HCT116 (cell line): ENCODE measurements around the gene VAPA. TPM values are rescaled to one million over a fixed set of nuclear protein-coding genes. Genes with fewer than 3 reads are reported as not detected.

Experiments used
- ATAC-seq: fragments of 200-7000 bp; cut with Tn5 transposase; 2 replicates; pipeline ENCODE4 v1.9.1; 2020; ENCODE audit warnings: mild to moderate bottlenecking, moderate library complexity
- BruUV-seq: library from RNA; stranded (reverse); fragments of 400-500 nt; replicated peaks from 2 replicates; lab custom pipeline; 2021; lab: Mats Ljungman, UMichigan
- CTCF ChIA-PET: fragments of 300-600 bp; sonication (Branson Sonifier 250); formaldehyde crosslinking; loops from one replicate; lab custom pipeline; 2021; ENCODE audit warnings: antibody characterized with exemption; lab: Charles Lee
- POLR2A ChIA-PET: fragments of 300-600, 350-600 bp; sonication (Branson Sonifier 250); formaldehyde crosslinking; loops from one replicate; lab custom pipeline; 2021; ENCODE audit warnings: antibody characterized with exemption; lab: Charles Lee
- RAD21 ChIA-PET, 2 experiments: fragments of 300-600 bp; sonication (Branson Sonifier 250); formaldehyde crosslinking; loops; one replicate each; lab custom pipeline; 2023; ENCODE audit warnings: low total read pairs in 2 of 2; ENCODE audit not compliant: uncharacterized antibody in 2 of 2, unreplicated experiment in 2 of 2, low non-redundant PET in 1 of 2; lab: Charles Lee
- DNase-seq: peaks from one replicate; pipeline ENCODE4 v3.0.0-alpha.2; 2010; ENCODE audit warnings: low read depth, low spot score
- H2AFZ ChIP-seq: fragments of 200-600 bp; shearing (Covaris generic), sonication (generic); 2 replicates; pipeline ENCODE4 v1.6.1; 2017; ENCODE audit warnings: low read depth, mixed run types, mixed read lengths, antibody characterized with exemption, low read length; ENCODE audit not compliant: poor library complexity, severe bottlenecking
- H3K27ac ChIP-seq: 2 replicates; pipeline ENCODE4 v1.5.1; 2012; ENCODE audit warnings: low read depth, low read length
- H3K27me3 ChIP-seq: fragments of 200-600 bp; sonication (generic); 2 replicates; pipeline ENCODE4 v1.6.1; 2016; ENCODE audit warnings: mixed run types, low read length, mixed read lengths; ENCODE audit not compliant: insufficient read depth
- H3K36me3 ChIP-seq, 2 experiments: fragments of 200-500 bp in 1 of 2; fragments of 200-600 bp in 1 of 2; sonication (Bioruptor generic) in 1 of 2; sonication (generic) in 1 of 2; 2 replicates each; pipeline versions ENCODE4 v1.5.1 to v1.6.1; 2014 to 2016; ENCODE audit warnings: low read length in 2 of 2, inconsistent platforms in 1 of 2, mixed read lengths in 1 of 2, mixed run types in 1 of 2; ENCODE audit not compliant: insufficient read depth in 2 of 2, control insufficient read depth in 1 of 2
- H3K4me1 ChIP-seq, 2 experiments: fragments of 200-600 bp in 1 of 2; sonication (generic) in 1 of 2; 2 replicates each; pipeline versions ENCODE4 v1.5.1 to v1.6.1; 2012 to 2017; ENCODE audit warnings: low read length in 2 of 2, inconsistent platforms in 1 of 2, mild to moderate bottlenecking in 1 of 2, mixed read lengths in 1 of 2, mixed run types in 1 of 2, moderate library complexity in 1 of 2; ENCODE audit not compliant: insufficient read depth in 2 of 2, control insufficient read depth in 1 of 2
- H3K4me2 ChIP-seq: fragments of 200-600 bp; sonication (generic); 2 replicates; pipeline ENCODE4 v1.6.1; 2017; ENCODE audit warnings: mixed run types, low read length, mixed read lengths
- H3K4me3 ChIP-seq, 2 experiments: fragments of 200-600 bp in 1 of 2; sonication (generic) in 1 of 2; replicated peaks in 1 of 2; 2 replicates each; pipeline ENCODE4 v1.5.1; 2011 to 2016; ENCODE audit warnings: low read length in 2 of 2, control low read depth in 1 of 2, low read depth in 1 of 2, mild to moderate bottlenecking in 1 of 2, mixed read lengths in 1 of 2, mixed run types in 1 of 2
- H3K79me2 ChIP-seq: fragments of 200-600 bp; sonication (generic); 2 replicates; pipeline ENCODE4 v1.6.1; 2017; ENCODE audit warnings: mild to moderate bottlenecking, mixed run types, low read length, moderate library complexity, mixed read lengths; ENCODE audit not compliant: insufficient read depth
- H3K9ac ChIP-seq: fragments of 200-600 bp; sonication (generic); 2 replicates; pipeline ENCODE4 v1.6.1; 2016; ENCODE audit warnings: low read length, mixed read lengths
- H3K9me2 ChIP-seq: fragments of 200-600 bp; sonication (generic), shearing (Covaris generic); 2 replicates; pipeline ENCODE4 v1.6.1; 2017; ENCODE audit warnings: mixed run types, mild to moderate bottlenecking, moderate library complexity; ENCODE audit not compliant: insufficient read depth
- H3K9me3 ChIP-seq, 2 experiments: fragments of 200-500 bp in 1 of 2; fragments of 200-600 bp in 1 of 2; sonication (Bioruptor generic) in 1 of 2; sonication (generic) in 1 of 2; 2 replicates each; pipeline ENCODE4 v1.6.1; 2014 to 2017; ENCODE audit warnings: low read length in 2 of 2, mixed read lengths in 2 of 2, inconsistent platforms in 1 of 2, low read depth in 1 of 2, mild to moderate bottlenecking in 1 of 2, mixed run types in 1 of 2, moderate library complexity in 1 of 2; ENCODE audit not compliant: control insufficient read depth in 1 of 2, insufficient read depth in 1 of 2
- H4K20me1 ChIP-seq: fragments of 200-600 bp; sonication (generic), shearing (Covaris generic); 2 replicates; pipeline ENCODE4 v1.6.1; 2017; ENCODE audit warnings: mixed run types, mild to moderate bottlenecking, moderate library complexity; ENCODE audit not compliant: insufficient read depth
- ATF3 ChIP-seq: IDR thresholded peaks from 2 replicates; pipeline ENCODE4 v1.6.1; 2012
- CBX3 ChIP-seq: IDR thresholded peaks from 2 replicates; pipeline ENCODE4 v1.6.1; 2012; ENCODE audit warnings: low read depth
- CEBPB ChIP-seq: IDR thresholded peaks from 2 replicates; pipeline ENCODE4 v1.6.1; 2012; ENCODE audit warnings: low read depth
- CTCF ChIP-seq, 3 experiments: fragments of 200-600 bp in 1 of 3; sonication (generic) in 1 of 3; IDR thresholded peaks in 2 of 3; conservative IDR thresholded peaks in 1 of 3; 2 replicates each; pipeline ENCODE4 v1.5.1; 2012 to 2017; ENCODE audit warnings: low read depth in 2 of 3, low read length in 2 of 3, antibody characterized with exemption in 1 of 3, borderline replicate concordance in 1 of 3, control low read depth in 1 of 3, mild to moderate bottlenecking in 1 of 3, mixed read lengths in 1 of 3, mixed run types in 1 of 3, moderate library complexity in 1 of 3; ENCODE audit not compliant: insufficient read depth in 1 of 3
- EGR1 ChIP-seq: IDR thresholded peaks from 2 replicates; pipeline ENCODE4 v1.6.1; 2012; ENCODE audit warnings: low read depth
- ELF1 ChIP-seq: IDR thresholded peaks from 2 replicates; pipeline ENCODE4 v1.6.1; 2012; ENCODE audit warnings: low read depth, borderline replicate concordance
- EZH2phosphoT487 ChIP-seq: fragments of 200-600 bp; IDR thresholded peaks from 2 replicates; pipeline ENCODE4 v1.6.1; 2018; ENCODE audit warnings: antibody characterized with exemption, borderline replicate concordance
- FOSL1 ChIP-seq: IDR thresholded peaks from 2 replicates; pipeline ENCODE4 v1.6.1; 2012; ENCODE audit warnings: low read depth
- JUND ChIP-seq: IDR thresholded peaks from 2 replicates; pipeline ENCODE4 v1.6.1; 2012
- POLR2A ChIP-seq: IDR thresholded peaks from 2 replicates; pipeline ENCODE4 v1.7.0; 2011; ENCODE audit warnings: borderline replicate concordance; ENCODE audit not compliant: insufficient read depth, insufficient read length; ENCODE audit errors: extremely low read depth
- POLR2AphosphoS5 ChIP-seq: IDR thresholded peaks from 2 replicates; pipeline ENCODE4 v1.6.1; 2011; ENCODE audit warnings: mild to moderate bottlenecking, low read depth, low read length, moderate library complexity
- RAD21 ChIP-seq: IDR thresholded peaks from 2 replicates; pipeline ENCODE4 v1.6.1; 2012; ENCODE audit warnings: low read depth, mild to moderate bottlenecking
- TCF7L2 ChIP-seq: IDR thresholded peaks from 2 replicates; pipeline ENCODE4 v1.7.0; 2011; ENCODE audit warnings: borderline replicate concordance, inconsistent platforms; ENCODE audit not compliant: insufficient read depth, insufficient read length; ENCODE audit errors: extremely low read depth
- YY1 ChIP-seq: IDR thresholded peaks from 2 replicates; pipeline ENCODE4 v1.6.1; 2011; ENCODE audit warnings: low read length, low read depth, moderate library complexity, mild to moderate bottlenecking; ENCODE audit not compliant: insufficient replicate concordance; ENCODE audit errors: extremely low read depth
- ZBTB33 ChIP-seq: IDR thresholded peaks from 2 replicates; pipeline ENCODE4 v1.6.1; 2011; ENCODE audit warnings: mild to moderate bottlenecking, low read length, moderate library complexity; ENCODE audit not compliant: insufficient replicate concordance; ENCODE audit errors: extremely low read depth
- ZFX ChIP-seq: fragments of 450-650 bp; IDR thresholded peaks from 2 replicates; pipeline ENCODE4 v1.6.1; 2017
- ZNF274 ChIP-seq: fragments of 200-500 bp; sonication (Bioruptor generic); IDR thresholded peaks from 2 replicates; pipeline ENCODE4 v1.6.1; 2014; ENCODE audit warnings: mild to moderate bottlenecking, low read depth, low read length, inconsistent platforms
- intact Hi-C: fragments of 100-400 bp; cut with micrococcal nuclease; formaldehyde crosslinking; loops from 2 replicates; pipeline ENCODE4 v1.10.0; 2022
- total RNA-seq: library from RNA; stranded (reverse); gene quantifications from one replicate; pipeline ENCODE4 v1.2.1, GENCODE V29; 2021; ENCODE audit not compliant: unreplicated experiment

The VAPA gene
- total RNA-seq, 1 experiment from 2014 or later: 295 TPM

DNA sequence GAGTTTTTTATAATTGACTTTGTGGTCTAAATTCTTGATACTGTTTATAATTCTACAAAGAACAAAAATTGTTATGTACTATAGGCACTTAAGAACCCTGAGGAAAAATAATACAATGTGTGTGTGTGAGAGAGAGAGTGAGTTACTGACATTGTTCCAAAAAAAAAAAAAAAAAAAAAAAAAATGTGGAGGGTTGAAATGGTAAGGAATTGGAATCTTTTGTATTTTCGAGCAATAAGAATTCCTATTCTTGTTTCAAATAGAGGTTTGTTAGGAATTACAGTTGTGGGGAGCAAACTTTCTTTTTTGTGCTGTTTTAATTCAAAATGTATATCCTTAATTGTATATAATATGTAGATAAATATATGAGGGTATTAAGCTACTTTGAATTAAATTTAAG lies 45.7 kb downstream of the VAPA start:
- DNase-seq (no peak), ATAC-seq (no peak)
- TF ChIP-seq CEBPB: no peak
- BruUV-seq: no TSS peak
- no peaks in the 10 kb centered on the region for H3K9me3 ChIP-seq
- H3K4me3 ChIP-seq: no peak overlapping the region
- H3K4me1 ChIP-seq: no peaks in the 10 kb centered on the region
- ChIA-PET RAD21 (no interaction called here), POLR2A (no interaction called here), CTCF (no interaction called here)
- H3K27me3 ChIP-seq: no peaks in the 10 kb centered on the region
- H3K36me3 ChIP-seq: peaks cover 7 to 12% of the 10 kb centered on the region in 2 experiments; a peak in 2 of 4 replicates
- H3K79me2 ChIP-seq: peaks cover 18% of the 10 kb centered on the region
- intact Hi-C loops: loop anchor here (10.0 kb wide), 2 partner anchors 135 to 345 kb away; partner anchors contain the start of gene PPP4R1
- no peak overlapping the region for H2AFZ ChIP-seq
- H3K4me2 ChIP-seq: no peak overlapping the region
- no peak overlapping the region for H3K27ac ChIP-seq
- H3K9ac ChIP-seq: no peak overlapping the region
- H3K9me2 ChIP-seq: no peaks in the 10 kb centered on the region
- peaks cover 12% of the 10 kb centered on the region; the same call in 1 of the 2 replicates for H4K20me1 ChIP-seq

GRCh38 chr18:9960258-9960904 lies 46.6 kb downstream of the VAPA start:
- POLR2A ChIA-PET: no interaction called here
- Histone ChIP-seq H3K36me3 (peaks cover under 1 to 3% of the 10 kb centered on the region in 2 experiments; a peak in 2 of 4 replicates), H3K4me3 (no peak overlapping the region)
- TF ChIP-seq ATF3 (no peak), FOSL1 (no peak), POLR2A (no peak), ZBTB33 (no peak), RAD21 (no peak), EGR1 (no peak), ZFX (no peak), ZNF274 (no peak), CBX3 (no peak), ELF1 (no peak), YY1 (no peak), CTCF (IDR thresholded peaks at IDR 0.05 in 2 of 3, conservative IDR thresholded peaks at IDR 0.05 in 1 of 3; ENCODE audit: borderline replicate concordance in 1 of 3, insufficient read depth in 1 of 3, low read depth in 2 of 3, low read length in 2 of 3) (no peak), POLR2AphosphoS5 (no peak), TCF7L2 (no peak), EZH2phosphoT487 (no peak), JUND (no peak)

More at GRCh38 chr18:9960258-9960904, 46.6 kb downstream of the VAPA start:
- H2AFZ ChIP-seq: no peak overlapping the region
- RAD21 ChIA-PET: no interaction called here
- no TSS peak for BruUV-seq
- DNase-seq (no peak), ATAC-seq (no peak)
- H3K27ac ChIP-seq: no peak overlapping the region
- H3K9ac ChIP-seq: no peak overlapping the region
- no peaks in the 10 kb centered on the region for H3K9me3 ChIP-seq
- H3K79me2 ChIP-seq: peaks cover 10% of the 10 kb centered on the region
- no peaks in the 10 kb centered on the region for H3K9me2 ChIP-seq
- intact Hi-C loops: no loop called here
- no peaks in the 10 kb centered on the region for H3K27me3 ChIP-seq
- H3K4me2 ChIP-seq: no peak overlapping the region
- H4K20me1 ChIP-seq: peaks cover 3% of the 10 kb centered on the region; the same call in 1 of the 2 replicates
- CTCF ChIA-PET: no interaction called here
- no peaks in the 10 kb centered on the region; a peak in 1 of 4 replicates for H3K4me1 ChIP-seq
